Keratinocyte (primary cell): ENCODE measurements around the gene GYS2. TPM values are rescaled to one million over a fixed set of nuclear protein-coding genes. Genes with fewer than 3 reads are reported as not detected.

Source experiments
- DNase-seq: peaks from one replicate; pipeline ENCODE4 v3.0.0-alpha.2; 2011; ENCODE audit warnings: low read depth, missing footprints, low spot score
- FAIRE-seq: peaks from 2 replicates; lab custom pipeline; 2011; peaks lifted over from hg19 to GRCh38; lab: Jason Lieb, UNC
- H2AFZ ChIP-seq: 2 replicates; pipeline ENCODE4 v1.6.0; 2012; ENCODE audit warnings: low read length, control low read depth, inconsistent platforms; ENCODE audit not compliant: control insufficient read depth
- H3K27ac ChIP-seq: 2 replicates; pipeline ENCODE4 v1.5.1; 2011; ENCODE audit warnings: low read length; ENCODE audit not compliant: control insufficient read depth, insufficient read depth
- H3K27me3 ChIP-seq: 3 replicates; pipeline ENCODE4 v1.6.0; 2011; ENCODE audit warnings: low read length; ENCODE audit not compliant: control insufficient read depth, insufficient read depth; ENCODE audit errors: extremely low read depth
- H3K36me3 ChIP-seq, 2 experiments: 2 replicates in 1 of 2; 3 replicates in 1 of 2; pipeline ENCODE4 v1.5.1; 2011; ENCODE audit warnings: low read length in 2 of 2, mild to moderate bottlenecking in 1 of 2; ENCODE audit not compliant: control insufficient read depth in 2 of 2, insufficient read depth in 2 of 2; ENCODE audit errors: extremely low read depth in 1 of 2
- H3K4me1 ChIP-seq: 3 replicates; pipeline ENCODE4 v1.5.1; 2011; ENCODE audit warnings: low read length; ENCODE audit not compliant: control insufficient read depth, insufficient read depth; ENCODE audit errors: extremely low read depth
- H3K4me2 ChIP-seq: 3 replicates; pipeline ENCODE4 v1.6.0; 2011; ENCODE audit warnings: low read depth, low read length; ENCODE audit not compliant: control insufficient read depth, insufficient read depth; ENCODE audit errors: extremely low read depth
- H3K4me3 ChIP-seq, 3 experiments: fragments of 200-600 bp in 1 of 3; sonication (generic) in 1 of 3; 2 replicates in 2 of 3; 3 replicates in 1 of 3; pipeline ENCODE4 v1.5.1; 2011 to 2016; ENCODE audit warnings: low read length in 3 of 3, mild to moderate bottlenecking in 3 of 3, control low read depth in 2 of 3, inconsistent platforms in 1 of 3, low read depth in 1 of 3, mixed read lengths in 1 of 3, mixed run types in 1 of 3, moderate library complexity in 1 of 3; ENCODE audit not compliant: control insufficient read depth in 2 of 3, insufficient read depth in 2 of 3; ENCODE audit errors: extremely low read depth in 1 of 3
- H3K79me2 ChIP-seq: 2 replicates; pipeline ENCODE4 v1.6.0; 2012; ENCODE audit warnings: low read length; ENCODE audit not compliant: control insufficient read depth, insufficient read depth
- H3K9ac ChIP-seq: 3 replicates; pipeline ENCODE4 v1.6.0; 2011; ENCODE audit warnings: low read length; ENCODE audit not compliant: control insufficient read depth, insufficient read depth; ENCODE audit errors: extremely low read depth
- H3K9me1 ChIP-seq: 3 replicates; pipeline ENCODE4 v1.6.0; 2011; ENCODE audit warnings: low read length; ENCODE audit not compliant: control insufficient read depth, insufficient read depth; ENCODE audit errors: extremely low read depth
- H3K9me3 ChIP-seq: 2 replicates; pipeline ENCODE4 v1.5.1; 2012; ENCODE audit warnings: low read depth, low read length; ENCODE audit not compliant: control insufficient read depth
- H4K20me1 ChIP-seq: 3 replicates; pipeline ENCODE4 v1.6.0; 2011; ENCODE audit warnings: low read length; ENCODE audit not compliant: control insufficient read depth, insufficient read depth; ENCODE audit errors: extremely low read depth
- EZH2 ChIP-seq: IDR thresholded peaks from one replicate; pipeline ENCODE4 v1.6.1; 2012; ENCODE audit warnings: inconsistent platforms, mild to moderate bottlenecking, low read length, moderate library complexity
- dilution Hi-C: fragments of 300-500 bp; cut with MboI; formaldehyde crosslinking; loops from one replicate; pipeline ENCODE4 v1.7.0; 2020; ENCODE audit warnings: low sequenced_read_pairs; ENCODE audit not compliant: extremely low pct_ligation_motif_present
- polyA plus RNA-seq, 5 experiments: library from polyadenylated mRNA; depleted of rRNA in 3 of 5; stranded (reverse) in 3 of 5; stranded (forward) in 1 of 5; unstranded in 1 of 5; fragments of >200 nt; gene quantifications; 1 replicate in 1 of 5; 2 replicates in 3 of 5; 3 replicates in 1 of 5; pipeline versions ENCODE4 v1.2.1 to v1.2.3, GENCODE V29; 2011 to 2012; ENCODE audit warnings: missing spikeins in 2 of 5, low read depth in 1 of 5, low replicate concordance in 1 of 5
- TF ChIP-seq, protein P1 (sequence below), 3 experiments: IDR thresholded peaks in 1 of 3; conservative IDR thresholded peaks in 1 of 3; optimal IDR thresholded peaks in 1 of 3; 2 replicates in 2 of 3; 3 replicates in 1 of 3; pipeline versions ENCODE3 to v1.5.1; 2011; ENCODE audit warnings: low read length in 3 of 3, mild to moderate bottlenecking in 3 of 3, moderate library complexity in 2 of 3, control low read depth in 1 of 3, inconsistent platforms in 1 of 3; ENCODE audit not compliant: insufficient read depth in 2 of 3; ENCODE audit errors: extremely low read depth in 1 of 3

GYS2 gene
- polyA plus RNA-seq, 1 donor (not counting 4 experiments of a cell fraction or from before 2014, with no cell fraction given), result not detected

GRCh38 chr12:21558100-21558679 is 46.5 kb downstream of the GYS2 start:
- H3K9me3 ChIP-seq, result no peaks in the 10 kb centered on the region
- no peaks in the 10 kb centered on the region for H3K36me3 ChIP-seq
- H2AFZ ChIP-seq, result no peak overlapping the region
- dilution Hi-C loops, result no loop called here
- no peak overlapping the region for H3K9ac ChIP-seq
- no peak for FAIRE-seq
- no peak overlapping the region for H3K4me2 ChIP-seq
- DNase-seq, result no peak
- TF ChIP-seq EZH2, result no peak
- TF ChIP-seq, protein P1, sequence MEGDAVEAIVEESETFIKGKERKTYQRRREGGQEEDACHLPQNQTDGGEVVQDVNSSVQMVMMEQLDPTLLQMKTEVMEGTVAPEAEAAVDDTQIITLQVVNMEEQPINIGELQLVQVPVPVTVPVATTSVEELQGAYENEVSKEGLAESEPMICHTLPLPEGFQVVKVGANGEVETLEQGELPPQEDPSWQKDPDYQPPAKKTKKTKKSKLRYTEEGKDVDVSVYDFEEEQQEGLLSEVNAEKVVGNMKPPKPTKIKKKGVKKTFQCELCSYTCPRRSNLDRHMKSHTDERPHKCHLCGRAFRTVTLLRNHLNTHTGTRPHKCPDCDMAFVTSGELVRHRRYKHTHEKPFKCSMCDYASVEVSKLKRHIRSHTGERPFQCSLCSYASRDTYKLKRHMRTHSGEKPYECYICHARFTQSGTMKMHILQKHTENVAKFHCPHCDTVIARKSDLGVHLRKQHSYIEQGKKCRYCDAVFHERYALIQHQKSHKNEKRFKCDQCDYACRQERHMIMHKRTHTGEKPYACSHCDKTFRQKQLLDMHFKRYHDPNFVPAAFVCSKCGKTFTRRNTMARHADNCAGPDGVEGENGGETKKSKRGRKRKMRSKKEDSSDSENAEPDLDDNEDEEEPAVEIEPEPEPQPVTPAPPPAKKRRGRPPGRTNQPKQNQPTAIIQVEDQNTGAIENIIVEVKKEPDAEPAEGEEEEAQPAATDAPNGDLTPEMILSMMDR (optimal IDR thresholded peaks at IDR 0.05 in 1 of 3, IDR thresholded peaks at IDR 0.05 in 1 of 3, conservative IDR thresholded peaks at IDR 0.05 in 1 of 3; ENCODE audit: extremely low read depth in 1 of 3, insufficient read depth in 2 of 3, low read length in 3 of 3), result no peak
- no peaks in the 10 kb centered on the region for H3K4me1 ChIP-seq
- H4K20me1 ChIP-seq, result no peaks in the 10 kb centered on the region
- H3K27ac ChIP-seq, result no peak overlapping the region
- no peaks in the 10 kb centered on the region for H3K79me2 ChIP-seq
- H3K4me3 ChIP-seq, result no peak overlapping the region
- H3K9me1 ChIP-seq, result no peaks in the 10 kb centered on the region
- no peaks in the 10 kb centered on the region for H3K27me3 ChIP-seq

DNA sequence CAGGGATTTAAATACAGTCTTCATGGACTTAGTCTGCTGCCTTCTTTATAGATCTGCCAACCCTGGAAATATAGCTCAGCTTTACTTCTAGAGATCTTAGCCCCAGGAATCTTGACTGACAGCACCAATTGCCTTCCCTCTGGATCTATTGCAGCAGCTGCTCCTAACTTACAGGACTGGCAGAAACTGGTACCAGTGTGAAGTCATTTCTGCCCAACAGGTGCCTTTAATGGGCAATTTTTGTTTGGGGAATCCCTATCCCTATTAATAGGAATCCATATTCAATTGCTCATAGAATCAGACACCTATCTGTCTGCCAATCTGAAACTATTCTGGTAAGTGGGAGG is 51.3 kb downstream of the GYS2 start:
- DNase-seq (no peak), FAIRE-seq (no peak)
- H3K79me2 ChIP-seq, result no peaks in the 10 kb centered on the region
- H3K27ac ChIP-seq, result no peak overlapping the region
- H3K27me3 ChIP-seq, result no peaks in the 10 kb centered on the region
- no peaks in the 10 kb centered on the region for H3K9me1 ChIP-seq
- no peaks in the 10 kb centered on the region for H3K9me3 ChIP-seq
- no peaks in the 10 kb centered on the region for H3K4me1 ChIP-seq
- no peaks in the 10 kb centered on the region for H4K20me1 ChIP-seq
- dilution Hi-C loops, result no loop called here
- no peak overlapping the region for H3K9ac ChIP-seq
- no peaks in the 10 kb centered on the region for H3K36me3 ChIP-seq
- TF ChIP-seq, protein P1 (optimal IDR thresholded peaks at IDR 0.05 in 1 of 3, IDR thresholded peaks at IDR 0.05 in 1 of 3, conservative IDR thresholded peaks at IDR 0.05 in 1 of 3; ENCODE audit: extremely low read depth in 1 of 3, insufficient read depth in 2 of 3, low read length in 3 of 3), result no peak
- TF ChIP-seq EZH2, result no peak
- H2AFZ ChIP-seq, result no peak overlapping the region
- no peak overlapping the region for H3K4me3 ChIP-seq
- no peak overlapping the region for H3K4me2 ChIP-seq
